NCI-H1417 (cell line): ENCODE measurements around the gene SRF.
A peak's percentile ranks its signal among the peaks of the same experiment; 100 is the strongest.

Experiments used
- DNase-seq, 3 experiments: peaks; one replicate each; lab custom pipeline; 2025; lab: John Stamatoyannopoulos, UW

Gene SRF

GRCh38 chr6:43183441-43183840 is 12.4 kb downstream of the SRF start:
- no peak for DNase-seq

GRCh38 chr6:43184268-43184985 is 13.4 kb downstream of the SRF start:
- no peak for DNase-seq

- DNase-seq, result no peak
Observed at GRCh38 chr6:43185391-43185985, 14.4 kb downstream of the SRF start.

- no peak for DNase-seq
Observed at GRCh38 chr6:43186019-43186418, 14.9 kb downstream of the SRF start.

- no peak for DNase-seq
Observed at GRCh38 chr6:43186706-43187105, 15.6 kb downstream of the SRF start.

GRCh38 chr6:43187821-43188220 is 16.8 kb downstream of the SRF start:
- no peak for DNase-seq

GRCh38 chr6:43188426-43188825 is 17.4 kb downstream of the SRF start:
- no peak for DNase-seq

GRCh38 chr6:43189776-43190304 is 18.8 kb downstream of the SRF start:
- no peak for DNase-seq

- no peak for DNase-seq
Observed at GRCh38 chr6:43192911-43193310, 21.8 kb downstream of the SRF start.

- no peak for DNase-seq
Observed at GRCh38 chr6:43193929-43194328, 22.9 kb downstream of the SRF start.

- DNase-seq, result no peak
Observed at GRCh38 chr6:43196337-43196736, 25.3 kb downstream of the SRF start.

- no peak for DNase-seq
Observed at GRCh38 chr6:43199912-43200311, 28.8 kb downstream of the SRF start.

GRCh38 chr6:43200541-43200940 is 29.5 kb downstream of the SRF start:
- DNase-seq, result no peak

- no peak for DNase-seq
Observed at GRCh38 chr6:43202451-43202850, 31.4 kb downstream of the SRF start.

GRCh38 chr6:43203029-43203717 is 32.1 kb downstream of the SRF start:
- DNase-seq, result no peak

- no peak for DNase-seq
Observed at GRCh38 chr6:43203718-43204095, 32.6 kb downstream of the SRF start.

- DNase-seq, result no peak
Observed at GRCh38 chr6:43204271-43205105, 33.4 kb downstream of the SRF start.

- no peak for DNase-seq
Observed at GRCh38 chr6:43205849-43206248, 34.8 kb downstream of the SRF start.

- DNase-seq, result peak in 1 of 3 experiments; percentile 6
Observed at GRCh38 chr6:43207286-43207685, 36.2 kb downstream of the SRF start.

- peak in 1 of 3 experiments; percentile 4 for DNase-seq
Observed at GRCh38 chr6:43211955-43212354, 40.9 kb downstream of the SRF start.

GRCh38 chr6:43213431-43213830 is 42.4 kb downstream of the SRF start:
- DNase-seq, result no peak

GRCh38 chr6:43215066-43215465 is 44.0 kb downstream of the SRF start:
- no peak for DNase-seq
